ENCODE measurements around the gene MOB4.

DNA sequence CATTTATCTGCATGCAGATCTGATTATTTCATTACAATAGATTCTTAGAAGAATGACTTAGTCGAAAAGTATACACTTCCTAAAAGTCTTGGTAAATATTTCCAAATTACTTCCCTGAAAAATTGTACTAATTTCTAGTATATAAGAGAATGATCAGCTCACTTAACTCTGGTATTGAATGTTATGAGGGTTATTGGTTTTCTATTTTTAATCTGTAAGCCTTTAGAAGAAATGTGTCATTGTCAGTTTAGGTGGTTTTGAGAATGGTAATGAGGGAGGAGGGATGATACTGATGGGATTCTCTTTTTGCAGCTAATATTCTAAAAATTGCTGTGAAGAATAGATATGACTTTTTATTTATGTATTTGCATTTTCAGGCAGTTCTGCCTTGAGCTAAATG lies 23.9 kb downstream of the MOB4 start:
- TF ChIP-seq CTCF (IDR thresholded peaks at IDR 0.05) (no peak), POLR2A (IDR thresholded peaks at IDR 0.05) (no peak)

Measured in esophagus squamous epithelium (tissue), 4 donors.